Transverse colon (tissue), 4 donors: ENCODE data around the gene AHCYL1. TPM values are rescaled to one million over a fixed set of nuclear protein-coding genes. Genes with fewer than 3 reads are reported as not detected.

Source experiments
- DNase-seq: peaks from one replicate; pipeline ENCODE4 v3.0.0-alpha.2; 2019
- H3K27ac ChIP-seq, 4 donors: fragments of 200-600 bp; sonication (generic); 2 replicates each; pipeline ENCODE4 v1.5.1; 2016 to 2018; ENCODE audit warnings: inconsistent platforms in 4 of 4
- H3K27me3 ChIP-seq: fragments of 200-600 bp; sonication (generic); 2 replicates; pipeline ENCODE4 v1.5.1; 2017; ENCODE audit warnings: inconsistent platforms
- H3K36me3 ChIP-seq, 4 donors: fragments of 200-600 bp; sonication (generic); 2 replicates each; pipeline ENCODE4 v1.5.1; 2017 to 2019; ENCODE audit warnings: inconsistent platforms in 4 of 4
- H3K4me1 ChIP-seq, 4 donors: fragments of 200-600 bp; sonication (generic); 2 replicates each; pipeline ENCODE4 v1.5.1; 2017 to 2020; ENCODE audit warnings: inconsistent platforms in 4 of 4
- H3K4me3 ChIP-seq, 4 donors: fragments of 200-600 bp; sonication (generic); 1 replicate in 1 of 4; 2 replicates in 3 of 4; pipeline versions ENCODE4 v1.5.1 to v1.6.1; 2017 to 2019; ENCODE audit warnings: inconsistent platforms in 4 of 4
- H3K9me3 ChIP-seq, 2 donors: fragments of 200-600 bp; sonication (generic); 2 replicates each; pipeline ENCODE4 v1.5.1; 2017 to 2019; ENCODE audit warnings: inconsistent platforms in 2 of 2
- CTCF ChIP-seq, 5 experiments: fragments of 200-600 bp in 3 of 5; fragments of 450-650 bp in 2 of 5; sonication (generic) in 3 of 5; IDR thresholded peaks; 1 replicate in 2 of 5; 2 replicates in 3 of 5; pipeline ENCODE4 v1.5.1; 2016 to 2017; ENCODE audit warnings: antibody characterized with exemption in 5 of 5, inconsistent platforms in 3 of 5, mild to moderate bottlenecking in 2 of 5, moderate library complexity in 1 of 5
- EP300 ChIP-seq: sonication (generic); formaldehyde crosslinking; IDR thresholded peaks from one replicate; pipeline ENCODE4 v1.6.1; 2017; ENCODE audit warnings: antibody characterized with exemption, low read depth
- POLR2A ChIP-seq: fragments of 450-650 bp; IDR thresholded peaks from one replicate; pipeline ENCODE4 v1.6.1; 2016; ENCODE audit warnings: antibody characterized with exemption, mild to moderate bottlenecking, moderate library complexity
- POLR2AphosphoS5 ChIP-seq, 3 donors: sonication (generic); formaldehyde crosslinking; IDR thresholded peaks; one replicate each; pipeline ENCODE4 v1.6.1; 2016; ENCODE audit warnings: antibody characterized with exemption in 3 of 3
- WGBS, 2 donors: methylation state at CpG; one replicate each; pipeline ENCODE4 v1.1.5; 2018; ENCODE audit warnings: low coverage in 1 of 2; 5-methylcytosine and 5-hydroxymethylcytosine counted together
- in situ Hi-C, 4 donors: fragments of 200-750 bp; cut with MboI; loops; one replicate each; pipeline versions ENCODE4 v1.15.0 to v1.15.1; 2017; ENCODE audit warnings: low sequenced_read_pairs in 3 of 4, low pct_ligation_motif_present in 1 of 4, low pct_unique_long_range_greater_than_20kb in 1 of 4
- intact Hi-C: fragments of 100-400 bp; cut with DNase I; formaldehyde crosslinking; loops from one replicate; pipeline ENCODE4 v1.15.1; 2023; ENCODE audit warnings: low total_unique reads
- total RNA-seq, 4 donors: library from RNA; depleted of rRNA; stranded (reverse); fragments of >200 nt; gene quantifications; one replicate each; pipeline ENCODE4 v1.1.0, GENCODE V29; 2016

The AHCYL1 gene
- total RNA-seq, 4 donors from 2014 or later = 31.8 to 71.5 (median 51.3) TPM

DNA sequence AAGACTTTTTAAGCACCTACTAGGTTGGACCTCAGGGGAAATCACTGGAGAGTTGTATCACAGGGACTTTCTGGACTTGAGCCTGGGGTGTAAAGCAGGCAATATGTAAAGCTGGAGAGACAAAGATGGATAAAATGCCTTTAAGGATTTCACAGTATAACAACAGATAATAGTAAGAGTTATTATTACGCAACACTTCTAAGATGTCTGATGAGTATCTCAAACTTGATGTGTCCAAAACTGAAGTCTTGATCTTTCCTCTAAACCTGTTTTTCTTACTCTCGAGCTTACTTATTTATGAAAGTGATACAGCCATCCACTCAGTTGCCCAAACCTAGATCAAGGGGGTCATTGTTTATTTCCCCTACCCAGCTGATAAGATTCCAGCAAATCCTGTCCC is 47.8 kb downstream of the AHCYL1 start:
- H3K27me3 ChIP-seq = no peaks in the 10 kb centered on the region
- no peak overlapping the region for H3K4me3 ChIP-seq
- no peaks in the 10 kb centered on the region for H3K36me3 ChIP-seq
- WGBS, 2 donors = 84 to 97% methylated on average over 2 of the region's 2 CpGs
- intact Hi-C loops (no loop called here), in situ Hi-C loops (loop anchor here in 1 of 4 donors (25.0 kb wide), 1 partner anchor 305 kb away; the partner anchor contains the start of gene RBM15)
- H3K4me1 ChIP-seq = peaks cover 4 to 23% (median 16%) of the 10 kb centered on the region in 4 donors
- no peak for TF ChIP-seq POLR2A
- TF ChIP-seq EP300 = no peak
- no peak for TF ChIP-seq CTCF (IDR thresholded peaks at IDR 0.05)
- no peak for TF ChIP-seq POLR2AphosphoS5 (IDR thresholded peaks at IDR 0.05)
- DNase-seq = no peak
- no peaks in the 10 kb centered on the region for H3K9me3 ChIP-seq
- H3K27ac ChIP-seq = no peak overlapping the region

DNA sequence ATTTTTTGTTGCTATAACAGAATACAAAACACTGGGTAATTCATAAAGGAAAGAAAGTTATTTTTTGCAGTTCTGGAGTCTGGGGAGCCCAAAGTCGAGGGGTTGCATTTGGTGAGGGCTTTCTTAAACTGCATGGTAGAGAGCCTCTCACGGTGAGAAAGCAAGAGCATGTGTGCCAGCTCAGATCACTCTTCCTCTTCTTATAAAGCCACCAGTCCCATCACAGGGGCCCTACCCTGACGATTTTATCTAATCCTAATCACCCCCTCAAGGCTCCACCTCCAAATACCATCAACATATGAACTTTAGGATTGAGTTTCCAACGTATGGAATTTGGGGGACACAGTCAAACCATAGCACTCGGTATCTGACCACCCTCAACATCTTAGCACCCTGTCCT is 48.9 kb downstream of the AHCYL1 start:
- intact Hi-C loops = no loop called here
- H3K36me3 ChIP-seq = peaks cover 0 to 4% (median 2%) of the 10 kb centered on the region in 4 donors
- no peak overlapping the region for H3K4me3 ChIP-seq

GRCh38 chr1:110034040-110034450 is 49.5 kb downstream of the AHCYL1 start:
- H3K36me3 ChIP-seq = peaks cover 0 to 10% (median 5%) of the 10 kb centered on the region in 4 donors
- 47 to 55% methylated on average over 4 of the region's 4 CpGs for WGBS, 2 donors
- peak overlapping the region; percentile 93 to 96 (median 94) for H3K27ac ChIP-seq
- DNase-seq = no peak
- peaks cover 4 to 23% (median 16%) of the 10 kb centered on the region in 4 donors for H3K4me1 ChIP-seq
- in situ Hi-C loops (loop anchor here in 1 of 4 donors (25.0 kb wide), 1 partner anchor 303 kb away; the partner anchor contains the start of gene RBM15), intact Hi-C loops (no loop called here)
- TF ChIP-seq CTCF (IDR thresholded peaks at IDR 0.05) (no peak), EP300 (no peak), POLR2AphosphoS5 (IDR thresholded peaks at IDR 0.05) (no peak), POLR2A (no peak)
- no peaks in the 10 kb centered on the region for H3K27me3 ChIP-seq
- no peaks in the 10 kb centered on the region for H3K9me3 ChIP-seq
- peak overlapping the region in 3 of 4 donors; percentile 90 to 99 (median 99) for H3K4me3 ChIP-seq

More for the DNA sequence above, 48.9 kb downstream of the AHCYL1 start:
- Histone ChIP-seq H3K27ac (peak overlapping the region in 2 of 4 donors; percentile 93), H3K9me3 (no peaks in the 10 kb centered on the region), H3K27me3 (no peaks in the 10 kb centered on the region), H3K4me1 (peaks cover 4 to 23% (median 16%) of the 10 kb centered on the region in 4 donors)
- DNase-seq = no peak
- TF ChIP-seq POLR2A (no peak), EP300 (no peak), CTCF (IDR thresholded peaks at IDR 0.05) (no peak), POLR2AphosphoS5 (IDR thresholded peaks at IDR 0.05) (no peak)
- 86 to 100% methylated on average over 4 to 5 of the region's 5 CpGs for WGBS, 2 donors
- in situ Hi-C loops = loop anchor here in 1 of 4 donors (25.0 kb wide), 1 partner anchor 304 kb away; the partner anchor contains the start of gene RBM15

GRCh38 chr1:110034451-110035235 is 50.1 kb downstream of the AHCYL1 start, which contains the start of gene STRIP1:
Gene STRIP1, plus strand, starts transcription at chr1:110034624. Its CDS starts 14 bp downstream, at chr1:110034638.
- TF ChIP-seq POLR2AphosphoS5 (IDR thresholded peaks at IDR 0.05) = peak; percentile 64 to 95 (median 87)
- TF ChIP-seq POLR2A = peak; percentile 64
- no peak for TF ChIP-seq EP300
- no peak for TF ChIP-seq CTCF (IDR thresholded peaks at IDR 0.05)
- intact Hi-C loops = no loop called here
- WGBS, 2 donors = 0% methylated on average over 2 to 37 of the region's 66 CpGs
- Histone ChIP-seq H3K9me3 (no peaks in the 10 kb centered on the region), H3K4me3 (peak within 1 kb of the TSS; percentile 90 to 99 (median 99)), H3K27ac (peak within 1 kb of the TSS; percentile 93 to 96 (median 94)), H3K27me3 (no peaks in the 10 kb centered on the region), H3K4me1 (peaks cover 4 to 23% (median 16%) of the 10 kb centered on the region in 4 donors), H3K36me3 (peaks cover 0 to 16% (median 7%) of the 10 kb centered on the region in 4 donors)
- in situ Hi-C loops = loop anchor here in 1 of 4 donors (25.0 kb wide), 1 partner anchor 303 kb away; the partner anchor contains the start of gene RBM15
- peak; percentile 95 for DNase-seq
